IMR-90 (cell line): ENCODE measurements around the gene TRAPPC4. TPM values are rescaled to one million over a fixed set of nuclear protein-coding genes. Genes with fewer than 3 reads are reported as not detected.
"Not testable (repeated sequence)": the region's sequence is repeated elsewhere in the genome, so short reads cannot be mapped to it uniquely, and the experiment has no call there.

Source experiments
- ATAC-seq: fragments of 200-7000 bp; cut with Tn5 transposase; 2 replicates; pipeline ENCODE4 v1.9.1; 2020; ENCODE audit warnings: low read depth, mild to moderate bottlenecking, moderate library complexity
- BruUV-seq: library from RNA; stranded (reverse); fragments of 400-500 nt; replicated peaks from 2 replicates; lab custom pipeline; 2021; lab: Mats Ljungman, UMichigan
- CTCF ChIA-PET: fragments of 300-600 bp; formaldehyde crosslinking; extraction: SDS; loops from one replicate; lab custom pipeline; 2021; ENCODE audit warnings: antibody characterized with exemption; lab: Yijun Ruan, JAX
- POLR2A ChIA-PET: fragments of 300-600 bp; sonication (Branson Sonifier 250); formaldehyde crosslinking; loops from one replicate; lab custom pipeline; 2022; ENCODE audit warnings: antibody characterized with exemption; ENCODE audit not compliant: unreplicated experiment; lab: Charles Lee
- DNase-seq: peaks from one replicate; pipeline ENCODE4 v3.0.0; 2013
- H2AFZ ChIP-seq: replicated peaks from 2 replicates; pipeline ENCODE3; 2013; ENCODE audit warnings: low read length, mild to moderate bottlenecking; ENCODE audit not compliant: poor library complexity
- H2AK5ac ChIP-seq: 2 replicates; pipeline ENCODE4 v1.6.1; 2013; ENCODE audit warnings: low read depth, low read length, inconsistent platforms
- H2AK9ac ChIP-seq: replicated peaks from 2 replicates; pipeline ENCODE3; 2013; ENCODE audit warnings: mild to moderate bottlenecking, low read depth, low read length, moderate library complexity; ENCODE audit not compliant: poor library complexity
- H2BK120ac ChIP-seq: 2 replicates; pipeline ENCODE4 v1.6.1; 2013; ENCODE audit warnings: low read depth, low read length, inconsistent platforms
- H2BK15ac ChIP-seq: 3 replicates; pipeline ENCODE4 v1.6.1; 2013; ENCODE audit warnings: low read depth, low read length, inconsistent platforms
- H2BK20ac ChIP-seq: 2 replicates; pipeline ENCODE4 v1.6.1; 2013; ENCODE audit warnings: low read depth, mild to moderate bottlenecking, inconsistent platforms, low read length, moderate library complexity
- H2BK5ac ChIP-seq: 2 replicates; pipeline ENCODE4 v1.6.1; 2013; ENCODE audit warnings: mild to moderate bottlenecking, low read depth, low read length, inconsistent platforms; ENCODE audit not compliant: poor library complexity, severe bottlenecking
- H3K14ac ChIP-seq: replicated peaks from 2 replicates; pipeline ENCODE4 v1.6.1; 2013; ENCODE audit warnings: low read depth, low read length, inconsistent platforms
- H3K18ac ChIP-seq: 2 replicates; pipeline ENCODE4 v1.6.1; 2013; ENCODE audit warnings: low read depth, low read length, control low read depth
- H3K23ac ChIP-seq: 2 replicates; pipeline ENCODE4 v1.6.1; 2013; ENCODE audit warnings: low read depth, low read length, inconsistent platforms
- H3K27ac ChIP-seq: 2 replicates; pipeline ENCODE4 v1.5.1; 2013; ENCODE audit warnings: mild to moderate bottlenecking, control low read depth, low read length; ENCODE audit not compliant: insufficient read depth
- H3K27me3 ChIP-seq: 2 replicates; pipeline ENCODE4 v1.6.1; 2013; ENCODE audit warnings: low read length; ENCODE audit not compliant: control insufficient read depth, insufficient read depth
- H3K36me3 ChIP-seq: 2 replicates; pipeline ENCODE4 v1.6.1; 2013; ENCODE audit warnings: low read length, mixed read lengths; ENCODE audit not compliant: control insufficient read depth, insufficient read depth
- H3K4ac ChIP-seq: 2 replicates; pipeline ENCODE4 v1.6.1; 2013; ENCODE audit warnings: low read depth, low read length, inconsistent platforms
- H3K4me1 ChIP-seq: 2 replicates; pipeline ENCODE4 v1.6.1; 2013; ENCODE audit warnings: low read length, mixed read lengths; ENCODE audit not compliant: control insufficient read depth, insufficient read depth
- H3K4me2 ChIP-seq: 2 replicates; pipeline ENCODE4 v1.6.1; 2013; ENCODE audit warnings: low read depth, mild to moderate bottlenecking, control low read depth, low read length, moderate library complexity
- H3K4me3 ChIP-seq: 2 replicates; pipeline ENCODE4 v1.5.1; 2013; ENCODE audit warnings: low read depth, mild to moderate bottlenecking, control low read depth, low read length, moderate library complexity; ENCODE audit not compliant: insufficient read depth
- H3K56ac ChIP-seq: 2 replicates; pipeline ENCODE4 v1.6.1; 2013; ENCODE audit warnings: low read length, inconsistent platforms; ENCODE audit not compliant: insufficient read depth; ENCODE audit errors: extremely low read depth
- H3K79me1 ChIP-seq, 2 experiments: 2 replicates each; pipeline ENCODE4 v1.6.1; 2013; ENCODE audit warnings: low read length in 2 of 2, inconsistent platforms in 1 of 2, low read depth in 1 of 2
- H3K9ac ChIP-seq: 2 replicates; pipeline ENCODE4 v1.6.1; 2013; ENCODE audit warnings: low read depth, low read length, control low read depth
- H3K9me1 ChIP-seq: 2 replicates; pipeline ENCODE4 v1.6.1; 2013; ENCODE audit warnings: low read length, inconsistent platforms; ENCODE audit not compliant: insufficient read depth
- H3K9me3 ChIP-seq: 2 replicates; pipeline ENCODE4 v1.6.1; 2013; ENCODE audit warnings: low read length; ENCODE audit not compliant: control insufficient read depth, insufficient read depth
- H4K20me1 ChIP-seq: 2 replicates; pipeline ENCODE4 v1.6.1; 2013; ENCODE audit warnings: low read length, inconsistent platforms; ENCODE audit not compliant: insufficient read depth
- H4K5ac ChIP-seq: 2 replicates; pipeline ENCODE4 v1.6.1; 2013; ENCODE audit warnings: mild to moderate bottlenecking, low read depth, low read length, control low read depth
- H4K8ac ChIP-seq, 2 experiments: 2 replicates each; pipeline ENCODE4 v1.6.1; 2013; ENCODE audit warnings: low read depth in 2 of 2, low read length in 2 of 2, control low read depth in 1 of 2, inconsistent platforms in 1 of 2
- H4K91ac ChIP-seq: 2 replicates; pipeline ENCODE4 v1.6.1; 2013; ENCODE audit warnings: low read depth, low read length, inconsistent platforms; ENCODE audit not compliant: insufficient read depth
- WGBS, 2 experiments: methylation state at CpG; one replicate each; pipeline versions ENCODE4 v1.1.5 to v1.1.7; 2013; ENCODE audit warnings: missing lambda C conversion rate in 2 of 2; ENCODE audit not compliant: insufficient read length in 1 of 2; ENCODE audit errors: extremely low coverage in 2 of 2; 5-methylcytosine and 5-hydroxymethylcytosine counted together
- dilution Hi-C: fragments of 300-500 bp; cut with HindIII; formaldehyde crosslinking; loops from one replicate; pipeline ENCODE4 v1.14.3; 2018; ENCODE audit warnings: low sequenced_read_pairs; ENCODE audit not compliant: unreplicated experiment
- in situ Hi-C: fragments of 300-500 bp; cut with MboI; formaldehyde crosslinking; loops from 3 replicates; pipeline ENCODE4 v1.14.3; 2019; ENCODE audit warnings: low sequenced_read_pairs, inconsistent platforms, mixed read lengths
- intact Hi-C: fragments of 100-400 bp; cut with micrococcal nuclease; formaldehyde crosslinking; loops from 2 replicates; pipeline ENCODE4 v1.10.0; 2022
- polyA plus RNA-seq, 3 experiments: library from polyadenylated mRNA; depleted of rRNA; stranded (reverse); fragments of >200 nt; gene quantifications; 2 replicates each; pipeline ENCODE4 v1.2.3, GENCODE V29; 2012; ENCODE audit warnings: low replicate concordance in 1 of 3
- total RNA-seq: library from RNA; depleted of rRNA; stranded (reverse); fragments of >200 nt; gene quantifications from 2 replicates; pipeline ENCODE4 v1.2.3, GENCODE V29; 2012

TRAPPC4 gene
- total and polyA plus RNA-seq, 2 of the 4 experiments (the other 2 are of a cell fraction): 102 to 162 TPM

DNA sequence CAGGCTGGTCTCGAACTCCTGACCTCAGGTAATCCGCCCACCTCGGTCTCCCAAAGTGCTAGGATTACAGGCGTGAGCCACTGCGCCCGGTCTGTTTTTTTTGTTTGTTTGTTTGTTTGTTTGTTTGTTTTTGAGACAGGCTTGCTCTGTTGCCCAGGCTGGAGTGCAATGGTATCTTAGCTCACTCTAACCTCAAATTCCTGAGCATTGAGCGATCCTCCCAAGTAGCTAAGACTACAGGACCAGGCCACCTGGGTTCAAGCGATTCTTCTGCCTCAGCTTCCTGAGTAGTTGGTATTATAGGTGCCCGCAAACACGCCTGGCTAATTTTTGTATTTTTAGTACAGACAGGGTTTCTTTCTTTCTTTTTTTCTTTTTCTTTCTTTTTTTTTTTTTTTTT lies 14.9 kb downstream of the TRAPPC4 start:
- H3K9ac ChIP-seq, H3K14ac ChIP-seq, H3K4ac ChIP-seq, H3K4me1 ChIP-seq, H4K20me1 ChIP-seq, H4K8ac ChIP-seq, BruUV-seq, in situ Hi-C loops, H3K4me3 ChIP-seq, H3K4me2 ChIP-seq, H3K18ac ChIP-seq, H2BK15ac ChIP-seq, H3K9me1 ChIP-seq, H2AK5ac ChIP-seq, DNase-seq, H4K5ac ChIP-seq, H2AK9ac ChIP-seq, ATAC-seq, H4K91ac ChIP-seq, H2BK120ac ChIP-seq, H3K27ac ChIP-seq, intact Hi-C loops, H3K56ac ChIP-seq, H3K9me3 ChIP-seq, H3K27me3 ChIP-seq, H2AFZ ChIP-seq, POLR2A ChIA-PET, dilution Hi-C loops, H2BK5ac ChIP-seq, H2BK20ac ChIP-seq, H3K23ac ChIP-seq, CTCF ChIA-PET, H3K36me3 ChIP-seq: not testable (repeated sequence)
- no CpG with 5 or more reads among the region's 10 CpGs for WGBS, 2 experiments
- peaks cover 2 to 16% of the 10 kb centered on the region in 2 experiments; a peak in 2 of 4 replicates for H3K79me1 ChIP-seq
